ENCODE results near the gene PHYKPL.

DNA sequence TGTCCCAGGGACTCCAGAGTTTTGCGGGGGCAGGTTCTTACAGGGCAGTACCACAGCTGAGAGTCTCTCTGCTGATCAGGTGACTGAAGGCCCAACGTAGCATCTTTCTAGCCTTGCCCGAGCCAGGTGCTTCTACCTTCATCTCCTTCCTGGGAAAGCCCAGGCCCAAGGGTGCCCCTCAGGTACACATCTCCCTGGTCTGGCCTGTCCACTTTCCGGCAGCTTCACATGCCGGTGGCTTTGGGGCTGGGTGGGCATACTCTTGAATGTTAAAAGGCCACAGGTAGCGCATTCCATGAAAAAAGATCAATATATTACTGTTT lies 5.7 kb upstream of the PHYKPL start:
- TF ChIP-seq FOXP1 (IDR thresholded peaks at IDR 0.05) (no peak), FOXP1 (CRISPR knock-in tag; IDR thresholded peaks at IDR 0.05) (no peak), ZNF292 (CRISPR knock-in tag; IDR thresholded peaks at IDR 0.05; ENCODE audit: borderline replicate concordance, low read depth) (no peak), POLR2AphosphoS2 (IDR thresholded peaks at IDR 0.05; ENCODE audit: low read depth, low read length) (no peak), ZNF382 (CRISPR knock-in tag; IDR thresholded peaks at IDR 0.05; ENCODE audit: borderline replicate concordance) (no peak), ZFAT (CRISPR knock-in tag; conservative IDR thresholded peaks at IDR 0.05) (no peak), HOXA9 (CRISPR knock-in tag; IDR thresholded peaks at IDR 0.05; ENCODE audit: borderline replicate concordance) (no peak), ZNF460 (CRISPR knock-in tag; IDR thresholded peaks at IDR 0.05; ENCODE audit: borderline replicate concordance) (no peak), YY1 (IDR thresholded peaks at IDR 0.05; ENCODE audit: insufficient read depth, insufficient replicate concordance, low read depth, low read length) (no peak), ZNF33A (CRISPR knock-in tag; IDR thresholded peaks at IDR 0.05; ENCODE audit: borderline replicate concordance) (no peak), HNRNPUL1 (IDR thresholded peaks at IDR 0.05; ENCODE audit: low read depth, low read length) (no peak), ZFX (CRISPR knock-in tag; IDR thresholded peaks at IDR 0.05; ENCODE audit: low read depth) (no peak), ZNF441 (CRISPR knock-in tag; IDR thresholded peaks at IDR 0.05; ENCODE audit: borderline replicate concordance) (no peak)
- TF ChIP-seq, protein P1, sequence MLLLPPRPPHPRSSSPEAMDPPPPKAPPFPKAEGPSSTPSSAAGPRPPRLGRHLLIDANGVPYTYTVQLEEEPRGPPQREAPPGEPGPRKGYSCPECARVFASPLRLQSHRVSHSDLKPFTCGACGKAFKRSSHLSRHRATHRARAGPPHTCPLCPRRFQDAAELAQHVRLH (CRISPR knock-in tag; IDR thresholded peaks at IDR 0.05; ENCODE audit: borderline replicate concordance, low read depth) = no peak
